ENCODE measurements around the gene NDC1. TPM values are rescaled to one million over a fixed set of nuclear protein-coding genes. Genes with fewer than 3 reads are reported as not detected.

NDC1 gene
- total RNA-seq, 3 donors from 2014 or later = 34.2 to 39.8 (median 37.6) TPM

DNA sequence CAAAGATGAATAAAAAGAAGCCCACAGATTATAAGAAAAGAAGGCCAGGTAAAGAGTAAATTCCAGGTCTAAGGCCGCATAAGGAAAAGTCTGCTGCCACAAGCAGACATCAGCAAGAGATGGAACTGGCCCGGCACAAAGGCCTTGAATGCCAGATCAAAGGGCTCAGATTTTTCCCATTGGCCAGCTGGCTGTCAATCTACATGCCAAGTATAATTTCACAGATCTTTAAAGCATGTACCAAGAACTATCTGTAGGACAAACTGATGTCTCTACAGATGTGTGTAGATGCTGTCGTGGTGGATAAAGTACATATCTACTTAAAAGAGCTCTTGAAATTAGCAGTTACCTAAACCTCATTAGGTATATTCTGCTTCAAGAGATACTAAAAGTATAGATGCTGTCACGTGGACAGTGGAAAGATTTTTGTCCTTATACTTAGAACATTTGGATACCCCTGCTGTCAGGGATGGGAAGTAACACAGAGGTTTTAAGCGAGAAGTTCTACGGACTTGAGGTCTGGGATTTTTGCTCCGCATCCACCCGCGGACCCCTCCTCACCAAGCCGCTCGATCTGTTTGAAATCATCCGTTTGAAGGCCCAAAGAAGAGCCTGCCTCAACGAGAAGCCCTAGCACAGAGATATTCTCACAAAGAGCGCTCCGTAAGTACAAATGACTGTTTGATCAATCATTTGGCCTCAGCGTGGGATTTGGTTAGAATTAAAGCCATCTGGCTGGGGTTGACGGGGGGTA, 109.2 kb downstream of the NDC1 start:
- Mint-ChIP-seq H3K36me3 (ENCODE audit: insufficient read depth) (no peaks in the 10 kb centered on the region), H3K27me3 (ENCODE audit: low read depth) (peaks cover 5% of the 10 kb centered on the region), H3K4me3 (no peak overlapping the region), H3K4me1 (ENCODE audit: low read depth) (no peaks in the 10 kb centered on the region), H3K9me3 (no peaks in the 10 kb centered on the region)
- no peak for ATAC-seq
- DNase-seq = no peak

DNA sequence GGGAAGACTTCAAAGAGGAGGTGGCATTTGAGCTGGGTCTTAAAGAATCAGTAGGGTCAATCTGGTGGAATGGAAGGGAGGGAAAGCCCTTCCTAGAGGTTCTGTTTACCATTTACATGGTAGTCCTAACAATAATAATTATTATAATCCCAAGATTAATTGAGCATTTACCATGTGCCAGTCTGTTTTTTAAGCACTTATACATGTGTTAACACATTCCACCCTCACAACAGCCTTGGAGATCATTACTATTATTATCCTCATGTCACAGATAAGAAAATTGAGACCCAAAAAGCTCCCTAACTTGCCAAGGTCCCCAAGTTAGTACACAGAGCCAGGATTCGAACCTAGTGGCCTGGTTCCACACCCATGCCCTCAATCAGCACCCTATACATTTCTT, 109.9 kb downstream of the NDC1 start:
- Mint-ChIP-seq H3K9me3 (no peaks in the 10 kb centered on the region), H3K27me3 (ENCODE audit: low read depth) (no peaks in the 10 kb centered on the region), H3K4me3 (no peak overlapping the region)

DNA sequence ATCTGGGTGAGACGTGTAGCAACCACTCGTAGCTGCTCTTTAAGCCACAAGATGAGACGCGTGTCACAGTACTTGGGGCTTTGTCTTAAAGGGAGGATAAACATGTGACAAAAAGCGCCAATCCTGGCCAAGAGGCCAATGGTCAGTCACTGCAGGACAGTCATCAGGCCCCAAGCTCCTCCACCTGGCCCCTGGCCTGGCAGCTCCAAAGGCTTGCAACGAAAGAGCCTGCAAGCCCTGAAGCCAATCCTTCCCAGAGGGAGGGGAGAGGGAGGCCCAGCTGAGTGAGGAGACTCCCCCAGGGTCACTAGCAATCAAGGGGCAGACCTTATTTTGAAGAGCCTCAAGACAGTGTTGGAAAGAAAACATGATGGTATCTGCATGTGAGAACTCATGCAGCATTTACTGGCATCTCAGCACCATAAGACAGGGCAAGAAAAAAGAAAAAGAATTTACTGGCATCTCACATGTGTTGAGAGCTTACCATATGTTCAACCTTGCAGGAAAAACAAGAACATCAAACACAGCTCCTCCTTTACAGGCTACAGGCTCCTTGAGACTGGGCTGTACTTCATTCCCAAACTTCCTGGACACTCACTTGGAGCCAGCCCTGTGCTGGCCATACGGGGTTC, 110.5 kb downstream of the NDC1 start:
- no peak for ATAC-seq
- Mint-ChIP-seq H3K36me3 (ENCODE audit: insufficient read depth) (no peaks in the 10 kb centered on the region), H3K4me1 (ENCODE audit: low read depth) (no peaks in the 10 kb centered on the region), H3K27me3 (ENCODE audit: low read depth) (no peaks in the 10 kb centered on the region), H3K4me3 (no peak overlapping the region), H3K9me3 (no peaks in the 10 kb centered on the region)
- no peak for DNase-seq

More for the DNA sequence above, 109.9 kb downstream of the NDC1 start:
- ATAC-seq = no peak
- no peak for DNase-seq
- Mint-ChIP-seq H3K4me1 (ENCODE audit: low read depth) (no peaks in the 10 kb centered on the region), H3K36me3 (ENCODE audit: insufficient read depth) (no peaks in the 10 kb centered on the region)

DNA sequence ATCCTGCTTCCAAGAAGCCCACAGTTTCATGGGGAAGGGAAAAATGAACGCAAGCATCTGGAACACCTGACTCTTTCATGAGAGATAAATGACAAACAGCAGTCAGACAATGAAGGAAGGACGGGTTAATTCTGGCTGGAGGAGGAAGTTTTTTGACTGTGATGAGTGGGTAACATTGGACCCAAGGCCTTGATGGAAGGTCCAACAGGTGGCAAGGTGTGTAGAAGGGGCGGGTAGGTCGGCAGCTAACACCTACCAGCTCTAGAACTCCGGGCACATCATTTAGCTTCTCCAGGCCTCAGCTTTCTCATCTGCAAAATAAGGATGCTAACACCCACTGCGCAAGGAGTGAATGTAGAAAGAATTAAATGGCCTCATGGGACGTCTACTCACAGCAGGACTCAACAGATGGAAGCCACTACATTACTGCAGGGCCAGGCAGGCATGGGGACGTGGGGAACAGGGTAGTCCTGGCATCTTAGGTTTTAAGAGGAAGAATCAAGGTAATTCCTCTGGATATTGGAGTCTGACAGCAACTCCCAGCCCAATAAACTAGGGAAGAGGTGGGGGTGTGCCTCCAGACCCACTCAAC, 112.0 kb downstream of the NDC1 start:
- ATAC-seq = no peak
- H3K36me3 Mint-ChIP-seq (ENCODE audit: insufficient read depth) = no peaks in the 10 kb centered on the region
- H3K4me3 Mint-ChIP-seq = no peak overlapping the region
- no peaks in the 10 kb centered on the region for H3K9me3 Mint-ChIP-seq
- no peaks in the 10 kb centered on the region for H3K4me1 Mint-ChIP-seq (ENCODE audit: low read depth)
- no peaks in the 10 kb centered on the region for H3K27me3 Mint-ChIP-seq (ENCODE audit: low read depth)
- DNase-seq = no peak

DNA sequence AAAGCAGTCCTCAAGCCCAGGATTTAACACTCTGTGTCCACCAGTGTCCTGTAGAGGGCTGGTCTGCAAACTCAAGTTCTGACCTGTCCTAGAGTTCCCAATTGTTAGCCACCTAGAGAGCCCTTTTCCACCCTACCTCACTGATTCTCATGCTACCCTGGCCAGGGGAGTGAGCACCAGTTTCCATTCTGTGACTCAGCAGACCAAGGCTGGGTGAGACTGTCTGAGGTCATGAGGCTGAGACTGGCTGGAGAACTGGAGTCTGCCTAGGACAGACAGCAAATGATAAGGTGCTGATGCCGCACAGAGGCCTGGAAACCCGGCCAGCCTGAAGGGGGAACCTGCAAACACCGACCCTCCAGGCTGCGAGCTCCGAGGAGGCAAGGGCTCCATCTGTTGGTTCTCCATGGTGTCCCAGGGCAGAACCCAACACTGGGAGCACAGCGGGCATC, 112.8 kb downstream of the NDC1 start:
- H3K9me3 Mint-ChIP-seq = no peaks in the 10 kb centered on the region
- DNase-seq (no peak), ATAC-seq (no peak)
- no peak overlapping the region for H3K4me3 Mint-ChIP-seq
- H3K27me3 Mint-ChIP-seq (ENCODE audit: low read depth) = no peaks in the 10 kb centered on the region
- H3K4me1 Mint-ChIP-seq (ENCODE audit: low read depth) = no peaks in the 10 kb centered on the region
- no peaks in the 10 kb centered on the region for H3K36me3 Mint-ChIP-seq (ENCODE audit: insufficient read depth)

DNA sequence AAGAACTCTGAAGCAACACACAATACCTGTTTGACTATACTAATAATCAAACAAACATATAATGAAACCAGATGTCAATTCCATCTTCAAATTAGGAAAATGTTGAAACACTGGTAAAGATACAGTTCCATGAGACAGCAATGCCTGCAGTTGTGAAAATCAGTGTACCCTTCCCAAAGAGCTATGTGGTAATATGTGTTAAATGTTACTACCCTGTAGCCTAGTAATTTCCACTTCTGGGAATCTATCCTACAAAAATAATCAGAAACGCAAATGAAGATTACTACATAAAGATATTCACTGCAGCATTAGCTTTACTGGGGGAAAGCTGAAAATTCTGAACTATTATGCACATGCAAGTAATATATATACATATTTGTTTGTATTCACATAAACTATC, 116.1 kb downstream of the NDC1 start:
- Mint-ChIP-seq H3K4me1 (ENCODE audit: low read depth) (no peaks in the 10 kb centered on the region), H3K4me3 (no peak overlapping the region), H3K27me3 (ENCODE audit: low read depth) (peaks cover 5% of the 10 kb centered on the region), H3K9me3 (no peaks in the 10 kb centered on the region), H3K36me3 (ENCODE audit: insufficient read depth) (no peaks in the 10 kb centered on the region)
- DNase-seq (no peak), ATAC-seq (no peak)

DNA sequence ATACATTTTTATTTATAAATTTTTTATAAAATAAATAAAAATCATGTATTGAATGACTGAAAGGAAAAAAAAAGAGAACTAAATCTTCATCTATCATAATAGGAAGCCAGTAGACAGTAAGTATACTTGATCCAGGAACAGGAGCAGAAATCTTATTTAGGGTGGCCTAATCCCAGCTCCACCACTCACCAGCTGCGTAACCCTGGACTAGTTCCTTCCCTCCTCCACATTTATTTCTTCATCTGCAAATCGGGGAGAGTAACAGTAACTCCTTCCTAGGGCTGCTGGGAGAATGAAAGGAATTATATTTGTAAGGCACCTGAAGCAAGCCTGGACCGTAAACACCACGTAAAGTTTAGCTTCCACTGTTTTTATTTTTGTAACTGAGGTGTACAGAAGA, 117.0 kb downstream of the NDC1 start:
- Mint-ChIP-seq H3K4me3 (no peak overlapping the region), H3K27me3 (ENCODE audit: low read depth) (peaks cover 5% of the 10 kb centered on the region), H3K36me3 (ENCODE audit: insufficient read depth) (no peaks in the 10 kb centered on the region), H3K9me3 (no peaks in the 10 kb centered on the region), H3K4me1 (ENCODE audit: low read depth) (no peaks in the 10 kb centered on the region)
- DNase-seq (no peak), ATAC-seq (no peak)

DNA sequence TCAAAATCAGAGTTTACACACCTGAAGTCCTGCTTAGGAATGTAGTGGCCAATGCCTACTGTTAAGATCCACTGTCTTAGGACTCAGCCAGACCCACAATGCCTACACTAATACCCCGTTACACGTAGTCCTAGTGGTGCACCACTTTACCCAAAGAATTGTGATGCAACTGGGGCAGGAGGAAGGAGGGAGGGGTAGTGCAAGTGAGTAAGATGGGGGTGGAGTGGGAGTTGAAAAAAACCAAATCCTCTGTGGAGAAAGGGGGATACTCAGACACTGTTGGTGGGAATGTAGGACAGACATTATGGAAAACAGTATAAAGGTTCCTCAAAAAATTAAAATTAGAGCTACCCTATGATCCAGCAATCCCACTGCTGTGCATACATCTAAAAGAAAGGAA, 118.6 kb downstream of the NDC1 start:
- ATAC-seq = no peak
- no peaks in the 10 kb centered on the region for H3K4me1 Mint-ChIP-seq (ENCODE audit: low read depth)
- DNase-seq = no peak

DNA sequence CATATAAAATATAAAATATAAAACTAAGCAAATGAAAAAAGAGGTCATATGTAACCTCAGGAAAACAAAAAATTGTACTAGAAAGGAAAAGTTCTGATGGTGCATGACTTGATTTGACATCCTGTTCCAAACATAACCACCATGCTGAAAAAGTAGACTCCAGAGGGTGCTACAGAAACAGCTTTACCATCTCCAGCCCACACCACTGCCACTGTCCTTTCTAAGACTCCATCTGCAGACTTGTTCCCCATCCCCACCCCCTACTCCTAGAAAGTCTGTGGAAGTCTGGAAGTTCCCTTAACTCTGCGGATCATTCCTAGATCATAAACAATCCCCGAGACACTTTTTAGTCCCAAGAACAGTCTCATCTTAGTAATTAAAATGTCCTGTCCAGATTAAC, 119.7 kb downstream of the NDC1 start:
- Mint-ChIP-seq H3K4me1 (ENCODE audit: low read depth) (no peaks in the 10 kb centered on the region), H3K4me3 (no peak overlapping the region), H3K9me3 (no peaks in the 10 kb centered on the region), H3K27me3 (ENCODE audit: low read depth) (peaks cover 5% of the 10 kb centered on the region), H3K36me3 (ENCODE audit: insufficient read depth) (no peaks in the 10 kb centered on the region)
- no peak for DNase-seq
- ATAC-seq = no peak

More for the DNA sequence above, 118.6 kb downstream of the NDC1 start:
- peaks cover 5% of the 10 kb centered on the region for H3K27me3 Mint-ChIP-seq (ENCODE audit: low read depth)
- no peaks in the 10 kb centered on the region for H3K9me3 Mint-ChIP-seq
- H3K4me3 Mint-ChIP-seq = no peak overlapping the region
- no peaks in the 10 kb centered on the region for H3K36me3 Mint-ChIP-seq (ENCODE audit: insufficient read depth)

DNA sequence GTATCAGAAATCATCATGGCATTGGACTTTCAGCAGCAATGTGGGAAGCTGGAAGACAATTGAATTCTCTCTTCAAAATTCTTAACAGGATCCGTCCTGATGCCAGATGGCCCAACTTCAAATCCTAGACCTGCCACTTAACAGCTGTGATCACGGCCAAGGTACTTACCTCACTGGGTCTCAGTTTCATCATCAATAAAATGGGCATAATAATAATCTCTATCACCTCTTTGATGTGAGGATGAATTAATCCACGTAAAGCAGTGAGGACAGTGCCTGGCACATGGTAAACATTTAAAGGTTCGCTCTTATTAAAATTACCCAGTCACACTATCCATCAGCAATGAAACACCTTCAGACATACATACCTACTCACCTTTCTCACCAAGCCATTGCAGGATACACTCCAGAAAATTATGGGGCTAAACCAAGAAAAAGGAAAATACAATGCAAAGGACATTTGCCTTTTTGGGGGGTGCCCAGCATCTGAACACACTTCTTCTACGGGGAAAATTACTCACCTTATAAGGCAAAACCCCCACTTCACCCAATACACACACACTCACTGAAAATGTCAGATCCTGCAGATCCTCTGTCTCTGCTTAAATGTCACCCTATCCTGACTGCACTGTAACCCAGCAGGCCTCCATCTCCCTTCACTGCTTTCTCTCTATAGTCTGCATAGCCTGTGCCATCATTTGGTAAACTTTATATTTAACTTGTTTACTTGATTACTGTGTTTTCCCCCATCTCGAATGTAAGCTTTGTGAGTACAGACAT, 120.9 kb downstream of the NDC1 start:
- Mint-ChIP-seq H3K36me3 (ENCODE audit: insufficient read depth) (no peaks in the 10 kb centered on the region), H3K4me3 (no peak overlapping the region)
- no peak for DNase-seq

DNA sequence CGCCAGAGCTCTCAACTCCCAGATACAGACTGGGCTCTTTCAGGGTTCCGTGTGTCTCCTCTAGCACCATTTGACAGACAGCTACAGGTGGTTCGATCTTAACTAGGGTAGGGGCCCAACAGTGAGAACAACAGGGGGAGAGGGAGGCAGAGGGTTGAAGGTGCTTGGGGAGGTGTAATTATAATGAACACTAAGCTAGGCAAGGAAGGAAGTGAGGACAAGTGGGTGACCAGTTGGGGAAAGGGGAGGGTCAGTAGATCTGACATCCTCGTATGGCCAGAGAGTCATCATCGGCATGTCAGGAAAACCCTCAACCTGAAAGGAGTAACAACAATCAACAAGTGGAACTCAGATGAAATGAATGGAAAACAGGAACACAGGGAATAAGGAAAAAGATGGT, 121.9 kb downstream of the NDC1 start:
- ATAC-seq = no peak
- peaks cover 5% of the 10 kb centered on the region for H3K27me3 Mint-ChIP-seq (ENCODE audit: low read depth)
- H3K4me1 Mint-ChIP-seq (ENCODE audit: low read depth) = no peaks in the 10 kb centered on the region
- no peaks in the 10 kb centered on the region for H3K9me3 Mint-ChIP-seq
- no peaks in the 10 kb centered on the region for H3K36me3 Mint-ChIP-seq (ENCODE audit: insufficient read depth)
- no peak for DNase-seq
- no peak overlapping the region for H3K4me3 Mint-ChIP-seq

More for the DNA sequence above, 120.9 kb downstream of the NDC1 start:
- no peaks in the 10 kb centered on the region for H3K4me1 Mint-ChIP-seq (ENCODE audit: low read depth)
- no peaks in the 10 kb centered on the region for H3K9me3 Mint-ChIP-seq
- H3K27me3 Mint-ChIP-seq (ENCODE audit: low read depth) = peaks cover 5% of the 10 kb centered on the region
- ATAC-seq = no peak

DNA sequence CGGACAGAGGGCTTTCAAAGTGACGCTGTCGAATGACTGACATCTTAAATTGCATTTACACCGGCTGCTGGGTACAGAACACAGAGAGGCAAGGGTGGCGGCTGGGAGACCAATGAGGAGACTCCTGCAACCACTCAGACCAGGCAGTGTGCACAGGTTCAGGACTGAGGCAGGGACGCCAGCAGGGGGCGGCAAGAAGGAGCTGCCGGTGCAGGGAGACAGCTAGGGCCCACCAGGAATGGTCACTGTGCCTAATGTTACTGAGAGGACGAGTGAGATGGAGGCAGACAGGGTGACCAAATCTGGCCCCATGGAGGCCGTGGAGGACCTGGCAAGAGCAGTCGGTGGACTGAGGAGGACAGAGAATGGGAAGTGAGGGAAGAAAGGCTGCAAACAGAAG, 122.6 kb downstream of the NDC1 start:
- no peaks in the 10 kb centered on the region for H3K9me3 Mint-ChIP-seq
- no peaks in the 10 kb centered on the region for H3K4me1 Mint-ChIP-seq (ENCODE audit: low read depth)
- DNase-seq = no peak
- H3K27me3 Mint-ChIP-seq (ENCODE audit: low read depth) = peaks cover 5% of the 10 kb centered on the region
- ATAC-seq = no peak
- H3K4me3 Mint-ChIP-seq = no peak overlapping the region
- no peaks in the 10 kb centered on the region for H3K36me3 Mint-ChIP-seq (ENCODE audit: insufficient read depth)

Data from activated T-cell treated with anti-CD3 and anti-CD28 coated beads, Interleukin-2, amount 50 U/mL, for 4 hours (primary cell).